ENCODE data around the gene S100A7. TPM values are rescaled to one million over a fixed set of nuclear protein-coding genes. Genes with fewer than 3 reads are reported as not detected.

Gene S100A7
- polyA plus RNA-seq, 3 donors, result not detected

DNA sequence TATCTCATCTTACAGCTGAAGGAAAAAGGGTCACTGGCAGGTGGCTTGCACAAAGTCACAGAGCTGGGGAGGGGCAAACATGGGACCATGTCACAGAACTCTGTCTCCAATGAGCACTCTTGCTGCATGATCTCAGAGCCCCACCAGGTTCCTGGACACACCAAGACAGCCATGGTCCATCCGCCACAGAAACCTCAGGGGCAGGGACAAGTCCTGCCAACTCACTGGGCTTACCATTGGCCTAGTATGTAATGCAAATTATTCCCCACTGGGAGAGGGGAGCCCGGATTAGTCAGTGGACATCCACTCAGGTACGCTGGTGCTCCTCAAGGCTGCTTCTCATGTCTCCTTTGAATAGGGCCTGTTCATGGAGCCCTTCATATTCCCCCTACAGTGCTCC is 29.9 kb downstream of the S100A7 start:
- Mint-ChIP-seq H3K9me3 (peaks cover 0 to 1% (median 0%) of the 10 kb centered on the region in 7 donors), H3K27me3 (ENCODE audit: low read depth in 3 of 3) (peaks cover 20 to 25% (median 23%) of the 10 kb centered on the region in 3 donors), H3K36me3 (no peaks in the 10 kb centered on the region), H3K27ac (no peak overlapping the region), H3K4me1 (no peaks in the 10 kb centered on the region), H3K4me3 (no peak overlapping the region)
- Histone ChIP-seq H3K4me2 (replicated peaks; ENCODE audit: extremely low read depth, low read length, poor library complexity, severe bottlenecking) (no peak overlapping the region), H3K36me3 (replicated peaks in 1 of 2; ENCODE audit: control insufficient read depth in 1 of 2, insufficient read depth in 2 of 2, low read length in 2 of 2) (no peaks in the 10 kb centered on the region), H3K9ac (ENCODE audit: insufficient read depth, low read length, poor library complexity, severe bottlenecking) (no peak overlapping the region), H3K27me3 (ENCODE audit: control insufficient read depth in 2 of 2, insufficient read depth in 2 of 2, low read length in 2 of 2) (no peaks in the 10 kb centered on the region), H3K9me3 (replicated peaks in 1 of 2; ENCODE audit: control insufficient read depth in 1 of 2, insufficient read depth in 1 of 2, low read length in 2 of 2) (no peaks in the 10 kb centered on the region), H3K27ac (ENCODE audit: low read depth in 1 of 2, low read length in 2 of 2) (no peak overlapping the region), H3K4me1 (ENCODE audit: control insufficient read depth in 1 of 2, insufficient read depth in 2 of 2, low read length in 2 of 2) (no peaks in the 10 kb centered on the region), H2AFZ (ENCODE audit: insufficient read depth, low read depth, low read length, poor library complexity, severe bottlenecking) (no peak overlapping the region), H3K79me2 (ENCODE audit: insufficient read depth, low read length) (no peaks in the 10 kb centered on the region), H3K4me3 (replicated peaks in 1 of 3; ENCODE audit: low read depth in 2 of 3, low read length in 3 of 3) (no peak overlapping the region), H4K20me1 (ENCODE audit: insufficient read depth, low read length) (no peaks in the 10 kb centered on the region)
- intact Hi-C loops (cut with micrococcal nuclease), result no loop called here
- DNase-seq, result no peak
- WGBS (ENCODE audit: insufficient coverage), result 90% methylated on average over 3 of the region's 3 CpGs
- no peak for TF ChIP-seq CTCF (IDR thresholded peaks at IDR 0.05)

DNA sequence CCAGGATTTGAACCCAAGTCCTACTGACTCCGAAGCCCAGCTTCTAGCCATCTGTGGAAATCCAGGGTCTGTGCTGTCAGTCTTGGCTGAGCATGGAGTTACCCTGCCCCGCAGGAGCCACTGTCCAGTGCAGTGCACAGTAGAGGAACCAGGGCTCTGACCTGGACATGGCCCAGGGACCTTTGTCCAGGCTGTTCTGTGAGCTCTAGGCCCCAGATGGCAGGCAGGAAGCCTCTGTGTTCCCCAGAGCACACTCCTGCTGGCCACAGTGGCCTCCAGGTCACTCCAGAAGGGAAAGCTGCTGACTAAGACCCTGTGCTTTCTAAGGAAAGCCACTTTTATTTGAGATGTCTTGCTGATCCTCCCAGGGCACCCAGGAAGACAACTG is 30.3 kb downstream of the S100A7 start:
- H3K9ac ChIP-seq (ENCODE audit: insufficient read depth, low read length, poor library complexity, severe bottlenecking), result no peak overlapping the region
- peaks cover 0 to 1% (median 0%) of the 10 kb centered on the region in 7 donors for H3K9me3 Mint-ChIP-seq
- H3K4me1 Mint-ChIP-seq, result no peaks in the 10 kb centered on the region
- DNase-seq, result no peak
- intact Hi-C loops (cut with micrococcal nuclease), result no loop called here
- no peak overlapping the region for H3K4me2 ChIP-seq (replicated peaks; ENCODE audit: extremely low read depth, low read length, poor library complexity, severe bottlenecking)
- H3K27ac Mint-ChIP-seq, result no peak overlapping the region
- H3K27me3 Mint-ChIP-seq (ENCODE audit: low read depth in 3 of 3), result peaks cover 21 to 24% (median 23%) of the 10 kb centered on the region in 3 donors
- no peaks in the 10 kb centered on the region for H3K36me3 ChIP-seq (replicated peaks in 1 of 2; ENCODE audit: control insufficient read depth in 1 of 2, insufficient read depth in 2 of 2, low read length in 2 of 2)
- TF ChIP-seq CTCF (IDR thresholded peaks at IDR 0.05), result no peak
- H3K79me2 ChIP-seq (ENCODE audit: insufficient read depth, low read length), result no peaks in the 10 kb centered on the region
- no peaks in the 10 kb centered on the region for H3K9me3 ChIP-seq (replicated peaks in 1 of 2; ENCODE audit: control insufficient read depth in 1 of 2, insufficient read depth in 1 of 2, low read length in 2 of 2)
- H3K27ac ChIP-seq (ENCODE audit: low read depth in 1 of 2, low read length in 2 of 2), result no peak overlapping the region
- H3K27me3 ChIP-seq (ENCODE audit: control insufficient read depth in 2 of 2, insufficient read depth in 2 of 2, low read length in 2 of 2), result no peaks in the 10 kb centered on the region
- H3K4me3 ChIP-seq (replicated peaks in 1 of 3; ENCODE audit: low read depth in 2 of 3, low read length in 3 of 3), result no peak overlapping the region
- 96% methylated on average over 2 of the region's 2 CpGs for WGBS (ENCODE audit: insufficient coverage)
- H4K20me1 ChIP-seq (ENCODE audit: insufficient read depth, low read length), result no peaks in the 10 kb centered on the region
- no peak overlapping the region for H2AFZ ChIP-seq (ENCODE audit: insufficient read depth, low read depth, low read length, poor library complexity, severe bottlenecking)
- H3K4me1 ChIP-seq (ENCODE audit: control insufficient read depth in 1 of 2, insufficient read depth in 2 of 2, low read length in 2 of 2), result no peaks in the 10 kb centered on the region
- no peak overlapping the region for H3K4me3 Mint-ChIP-seq
- no peaks in the 10 kb centered on the region for H3K36me3 Mint-ChIP-seq

Data from CD14-positive monocyte (primary cell).